RPMI7951 (cell line): ENCODE results near the gene ARHGEF33. TPM values are rescaled to one million over a fixed set of nuclear protein-coding genes. Genes with fewer than 3 reads are reported as not detected.

Experiments
- DNase-seq: peaks from one replicate; pipeline ENCODE4 v3.0.0-alpha.2; 2012; ENCODE audit warnings: low read depth
- total RNA-seq: library from RNA; depleted of rRNA; stranded (reverse); fragments of >200 nt; shearing (Covaris generic); gene quantifications from 2 replicates; pipeline ENCODE4 v1.2.3, GENCODE V29; 2014; rRNA removed

Gene ARHGEF33
- 0.24 and 0.59 TPM in 2 replicates for total RNA-seq

GRCh38 chr2:38889575-38889974 is at the start of gene ARHGEF33:
Gene ARHGEF33 (plus strand): TSS chr2:38889875. CDS start chr2:38919448, 29,573 bp downstream.
- no peak for DNase-seq

GRCh38 chr2:38850045-38850444 is 39.6 kb upstream of the ARHGEF33 start:
- no peak for DNase-seq

- peak; percentile 7 for DNase-seq
Observed at GRCh38 chr2:38856165-38856564, 33.5 kb upstream of the ARHGEF33 start.

GRCh38 chr2:38862476-38862875 is 27.2 kb upstream of the ARHGEF33 start:
- DNase-seq = no peak

- DNase-seq = no peak
Observed at GRCh38 chr2:38863061-38863695, 26.5 kb upstream of the ARHGEF33 start.

DNA sequence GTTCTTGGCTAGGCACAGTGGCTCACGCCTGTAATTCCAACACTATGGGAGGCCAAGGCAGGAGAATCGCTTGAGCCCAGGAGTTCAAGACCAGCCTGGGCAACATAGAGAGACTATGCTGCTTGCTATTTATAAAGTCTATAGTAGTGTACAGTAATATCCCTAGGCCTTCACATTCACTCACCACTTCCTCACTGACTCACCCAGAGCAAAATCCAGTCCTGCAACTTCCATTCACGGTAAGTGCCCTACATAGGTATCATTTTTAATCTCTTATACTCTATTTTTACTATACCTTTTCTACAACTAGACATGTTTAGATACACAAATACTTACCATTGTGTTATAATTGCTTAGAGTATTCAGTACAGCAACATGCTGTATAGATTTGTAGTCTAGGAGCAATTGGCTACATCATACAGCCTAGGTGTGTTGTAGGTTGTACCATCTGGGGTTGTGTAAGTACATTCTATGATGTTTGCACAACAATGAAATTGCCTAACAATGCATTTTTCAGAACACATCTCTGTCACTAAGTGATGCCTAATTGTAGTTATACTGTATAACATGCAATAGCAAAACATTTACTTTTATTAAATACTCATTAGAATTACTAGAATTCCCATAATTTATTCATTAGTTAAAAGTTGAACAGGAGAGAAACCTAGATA is 22.8 kb upstream of the ARHGEF33 start:
- DNase-seq = no peak

GRCh38 chr2:38871432-38871831 is 18.2 kb upstream of the ARHGEF33 start:
- DNase-seq = no peak

GRCh38 chr2:38873763-38874162 is 15.9 kb upstream of the ARHGEF33 start:
- no peak for DNase-seq

DNA sequence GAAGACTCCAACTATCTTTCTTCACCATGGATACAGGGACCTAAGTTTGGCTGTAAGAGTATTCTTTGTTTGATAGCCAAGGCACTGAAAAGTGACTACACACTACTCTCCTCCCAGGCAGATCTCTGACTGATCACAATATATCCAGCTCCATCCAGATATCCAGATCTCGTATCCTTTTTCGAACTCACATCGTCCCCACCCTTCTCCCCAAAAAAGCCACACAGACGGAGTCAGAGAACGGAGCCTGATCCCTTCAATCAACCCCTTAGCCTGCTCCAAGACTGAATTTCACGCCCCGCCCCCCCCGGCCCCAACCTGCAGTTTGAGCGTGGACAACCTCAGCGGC is 14.5 kb upstream of the ARHGEF33 start:
- DNase-seq = peak; percentile 8

- peak; percentile 83 for DNase-seq
Observed at GRCh38 chr2:38875576-38876367, 13.9 kb upstream of the ARHGEF33 start, which contains the start of the genes DHX57 and MORN2. Gene DHX57 (minus strand): TSS chr2:38875934. CDS start chr2:38868405, 7,529 bp downstream. Gene MORN2 (plus strand): TSS chr2:38875976.

DNA sequence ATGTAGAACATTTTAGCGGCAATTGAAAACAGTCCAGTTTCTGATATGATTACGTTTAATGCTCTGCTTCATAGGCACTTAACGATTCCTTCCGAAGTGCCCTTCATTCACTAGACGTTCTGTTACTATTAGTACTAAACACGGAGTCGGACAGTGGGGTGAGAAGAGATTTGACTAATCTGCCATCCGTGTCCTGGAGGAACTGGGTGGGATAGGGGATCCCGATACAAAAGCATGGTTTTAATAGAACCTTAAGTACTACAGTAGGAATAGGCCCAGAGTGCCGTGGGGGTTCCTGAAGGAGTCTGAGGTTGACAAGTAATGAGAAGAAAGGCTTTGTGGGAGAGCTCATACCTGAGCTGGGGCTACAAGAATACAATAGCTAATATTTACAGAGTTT is 13.3 kb upstream of the ARHGEF33 start:
- no peak for DNase-seq

- DNase-seq = no peak
Observed at GRCh38 chr2:38886063-38886462, 3.6 kb upstream of the ARHGEF33 start.

- DNase-seq = no peak
Observed at GRCh38 chr2:38887347-38887746, 2.3 kb upstream of the ARHGEF33 start.

GRCh38 chr2:38887902-38888554 is 1.6 kb upstream of the ARHGEF33 start:
- DNase-seq = no peak

DNA sequence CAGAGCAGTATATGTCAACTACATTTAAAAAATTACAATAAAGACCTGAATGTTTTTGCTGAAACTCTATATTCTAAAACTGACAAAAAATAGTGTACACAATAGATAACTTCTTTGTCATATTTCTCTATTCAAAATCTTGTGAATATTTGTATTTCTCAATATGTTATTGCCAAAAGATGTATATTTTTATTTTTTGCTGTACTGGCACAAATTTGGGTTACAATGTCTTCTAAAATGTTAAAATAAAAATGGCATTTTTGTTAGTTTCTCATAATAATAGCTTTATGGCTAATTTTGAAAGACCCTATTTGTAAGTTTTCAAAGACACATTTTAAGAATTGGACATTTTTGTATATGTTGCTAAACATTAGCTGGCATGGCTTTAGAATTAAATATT is 630 bp upstream of the ARHGEF33 start:
- no peak for DNase-seq

- no peak for DNase-seq
Observed at GRCh38 chr2:38892819-38893218, 3.1 kb downstream of the ARHGEF33 start.

DNA sequence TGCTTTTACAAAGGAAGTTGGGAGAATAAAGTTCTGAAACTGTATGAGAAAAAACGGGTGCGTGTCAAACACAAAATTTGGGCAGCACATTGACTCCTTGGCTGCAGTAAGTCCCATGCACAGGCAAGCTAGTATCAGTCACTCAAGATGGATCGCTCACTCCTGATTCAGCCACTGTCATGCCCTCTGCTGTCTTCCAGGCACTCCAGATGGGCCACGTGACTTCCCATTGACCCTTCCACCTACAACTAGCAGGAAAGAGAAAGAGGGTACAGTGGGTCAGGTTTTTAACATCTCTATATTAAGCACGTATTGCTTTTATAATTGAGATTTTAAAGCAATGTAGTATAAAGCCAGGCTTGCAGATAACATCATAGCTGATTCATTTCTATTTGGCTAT is 8.6 kb downstream of the ARHGEF33 start:
- DNase-seq = no peak

DNA sequence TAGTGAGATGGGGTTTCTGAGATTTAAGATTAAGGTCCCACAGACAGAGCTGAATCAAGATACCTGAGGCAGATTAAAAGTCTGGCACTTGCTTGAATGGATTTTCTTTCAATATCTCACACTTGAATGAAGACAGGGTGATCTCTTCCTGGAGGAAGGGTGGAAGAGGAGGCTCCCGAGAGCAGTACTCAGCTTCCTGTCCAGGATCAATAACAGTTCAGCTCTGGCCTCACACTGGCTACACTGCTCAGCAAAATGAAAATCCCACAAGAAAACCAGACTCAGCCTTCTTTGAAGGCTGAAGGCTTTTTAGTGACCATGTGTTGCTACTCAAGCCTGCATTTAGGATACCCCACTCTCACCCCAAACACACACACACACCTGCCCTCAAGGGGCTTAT is 11.1 kb downstream of the ARHGEF33 start:
- no peak for DNase-seq

- no peak for DNase-seq
Observed at GRCh38 chr2:38905251-38905650, 15.6 kb downstream of the ARHGEF33 start.

- DNase-seq = no peak
Observed at GRCh38 chr2:38907242-38907641, 17.6 kb downstream of the ARHGEF33 start.

GRCh38 chr2:38907743-38908562 is 18.3 kb downstream of the ARHGEF33 start:
- no peak for DNase-seq
